ENCODE results near the gene TP53. TPM values are rescaled to one million over a fixed set of nuclear protein-coding genes. Genes with fewer than 3 reads are reported as not detected.
A peak's percentile ranks its signal among the peaks of the same experiment; 100 is the strongest.

TP53 gene
- total RNA-seq, 4 donors from 2014 or later, result 27.9 to 49.7 (median 31.7) TPM

DNA sequence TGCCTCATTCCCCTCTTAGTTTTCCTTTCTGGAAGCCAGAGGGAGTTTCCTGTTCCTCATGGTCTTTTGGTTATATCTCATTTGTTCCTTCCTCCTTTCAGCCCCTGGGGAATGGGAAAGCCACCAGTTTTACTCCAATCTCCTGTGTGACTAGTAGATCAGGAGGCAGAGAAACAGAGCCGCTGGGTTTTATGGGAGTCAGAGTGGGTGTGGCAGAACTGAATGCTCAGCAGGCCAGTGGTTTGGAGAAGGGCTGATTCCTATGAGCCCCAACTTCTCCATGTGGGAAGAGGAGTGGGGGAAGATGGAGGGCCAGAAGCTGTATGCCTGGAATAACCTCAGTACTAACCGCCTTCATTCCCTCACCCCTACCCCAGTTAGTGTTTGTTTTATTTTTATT is 34.3 kb upstream of the TP53 start:
- in situ Hi-C loops (cut with MboI; ENCODE audit: low pct_ligation_motif_present in 1 of 4, low pct_unique_long_range_greater_than_20kb in 1 of 4, low sequenced_read_pairs in 3 of 4), result no loop called here
- peaks cover 4 to 18% (median 15%) of the 10 kb centered on the region in 4 donors for H3K4me1 ChIP-seq
- intact Hi-C loops (cut with DNase I; ENCODE audit: low total_unique reads), result no loop called here
- no peak overlapping the region for H3K27ac ChIP-seq
- TF ChIP-seq POLR2A (IDR thresholded peaks at IDR 0.05), result no peak
- TF ChIP-seq, protein P1, sequence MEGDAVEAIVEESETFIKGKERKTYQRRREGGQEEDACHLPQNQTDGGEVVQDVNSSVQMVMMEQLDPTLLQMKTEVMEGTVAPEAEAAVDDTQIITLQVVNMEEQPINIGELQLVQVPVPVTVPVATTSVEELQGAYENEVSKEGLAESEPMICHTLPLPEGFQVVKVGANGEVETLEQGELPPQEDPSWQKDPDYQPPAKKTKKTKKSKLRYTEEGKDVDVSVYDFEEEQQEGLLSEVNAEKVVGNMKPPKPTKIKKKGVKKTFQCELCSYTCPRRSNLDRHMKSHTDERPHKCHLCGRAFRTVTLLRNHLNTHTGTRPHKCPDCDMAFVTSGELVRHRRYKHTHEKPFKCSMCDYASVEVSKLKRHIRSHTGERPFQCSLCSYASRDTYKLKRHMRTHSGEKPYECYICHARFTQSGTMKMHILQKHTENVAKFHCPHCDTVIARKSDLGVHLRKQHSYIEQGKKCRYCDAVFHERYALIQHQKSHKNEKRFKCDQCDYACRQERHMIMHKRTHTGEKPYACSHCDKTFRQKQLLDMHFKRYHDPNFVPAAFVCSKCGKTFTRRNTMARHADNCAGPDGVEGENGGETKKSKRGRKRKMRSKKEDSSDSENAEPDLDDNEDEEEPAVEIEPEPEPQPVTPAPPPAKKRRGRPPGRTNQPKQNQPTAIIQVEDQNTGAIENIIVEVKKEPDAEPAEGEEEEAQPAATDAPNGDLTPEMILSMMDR (IDR thresholded peaks at IDR 0.05), result no peak
- TF ChIP-seq EP300 (IDR thresholded peaks at IDR 0.05; ENCODE audit: low read depth), result no peak
- no peak for TF ChIP-seq POLR2AphosphoS5 (IDR thresholded peaks at IDR 0.05)
- no peaks in the 10 kb centered on the region for H3K9me3 ChIP-seq
- 63% methylated on average over 2 of the region's 2 CpGs; no CpG with 5 or more reads in 1 of the 2 donors for WGBS, 2 donors (ENCODE audit: low coverage in 1 of 2)
- no peak overlapping the region for H3K4me3 ChIP-seq
- H3K36me3 ChIP-seq, result no peaks in the 10 kb centered on the region
- H3K27me3 ChIP-seq, result peaks cover 37% of the 10 kb centered on the region
- no peak for DNase-seq

DNA sequence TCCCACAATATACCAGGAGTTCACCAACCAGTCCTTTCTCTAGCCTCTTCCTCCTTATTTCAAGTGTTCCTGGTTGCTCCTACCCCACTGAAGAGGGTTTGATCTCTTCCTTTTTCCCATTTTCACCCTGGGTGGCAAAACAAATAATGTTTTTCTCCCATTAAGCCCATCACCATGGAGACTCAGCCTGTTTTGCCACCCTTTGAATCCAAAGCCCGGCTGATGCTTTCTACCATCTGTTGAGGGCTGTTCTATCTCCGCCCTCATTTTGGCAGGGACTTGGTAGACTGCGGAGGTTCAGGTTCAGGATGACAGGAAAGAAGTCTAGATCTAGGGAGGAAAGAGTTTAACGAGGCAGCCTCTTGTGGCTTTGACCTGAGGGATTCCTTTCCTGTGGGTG is 32.8 kb upstream of the TP53 start:
- TF ChIP-seq EP300 (IDR thresholded peaks at IDR 0.05; ENCODE audit: low read depth) (no peak), POLR2A (IDR thresholded peaks at IDR 0.05) (no peak), POLR2AphosphoS5 (IDR thresholded peaks at IDR 0.05) (no peak)
- TF ChIP-seq, protein P1 (IDR thresholded peaks at IDR 0.05), result no peak
- intact Hi-C loops (cut with DNase I; ENCODE audit: low total_unique reads) (no loop called here), in situ Hi-C loops (cut with MboI; ENCODE audit: low pct_ligation_motif_present in 1 of 4, low pct_unique_long_range_greater_than_20kb in 1 of 4, low sequenced_read_pairs in 3 of 4) (no loop called here)
- H3K27me3 ChIP-seq, result peaks cover 51% of the 10 kb centered on the region
- peaks cover 9 to 23% (median 18%) of the 10 kb centered on the region in 4 donors for H3K4me1 ChIP-seq
- WGBS, 2 donors (ENCODE audit: low coverage in 1 of 2), result 48% methylated on average over 4 of the region's 4 CpGs; no CpG with 5 or more reads in 1 of the 2 donors
- H3K36me3 ChIP-seq, result no peaks in the 10 kb centered on the region
- H3K4me3 ChIP-seq, result no peak overlapping the region
- no peaks in the 10 kb centered on the region for H3K9me3 ChIP-seq
- H3K27ac ChIP-seq, result no peak overlapping the region
- no peak for DNase-seq

DNA sequence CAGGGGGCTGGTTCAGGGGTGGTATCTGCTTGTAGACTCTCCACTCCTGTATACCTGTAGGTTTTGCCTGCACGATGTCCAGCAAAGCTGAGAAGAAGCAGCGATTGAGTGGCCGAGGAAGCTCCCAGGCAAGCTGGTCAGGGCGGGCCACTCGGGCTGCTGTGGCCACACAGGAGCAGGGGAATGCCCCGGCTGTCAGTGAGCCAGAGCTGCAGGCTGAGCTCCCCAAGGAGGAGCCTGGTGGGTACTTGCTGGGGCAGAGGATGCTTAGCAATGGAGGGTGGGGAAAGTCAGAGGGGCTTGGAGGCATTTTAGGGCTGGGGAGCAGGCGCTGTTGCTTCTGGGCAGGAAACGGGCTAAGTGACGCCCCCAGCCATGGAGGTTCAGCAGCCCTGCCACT is 32.4 kb upstream of the TP53 start:
- intact Hi-C loops (cut with DNase I; ENCODE audit: low total_unique reads) (no loop called here), in situ Hi-C loops (cut with MboI; ENCODE audit: low pct_ligation_motif_present in 1 of 4, low pct_unique_long_range_greater_than_20kb in 1 of 4, low sequenced_read_pairs in 3 of 4) (no loop called here)
- H3K9me3 ChIP-seq, result no peaks in the 10 kb centered on the region
- peaks cover 51% of the 10 kb centered on the region for H3K27me3 ChIP-seq
- DNase-seq, result no peak
- no peak overlapping the region for H3K27ac ChIP-seq
- 75% methylated on average over 9 of the region's 9 CpGs; no CpG with 5 or more reads in 1 of the 2 donors for WGBS, 2 donors (ENCODE audit: low coverage in 1 of 2)
- peaks cover 9 to 23% (median 18%) of the 10 kb centered on the region in 4 donors for H3K4me1 ChIP-seq
- no peaks in the 10 kb centered on the region for H3K36me3 ChIP-seq
- no peak for TF ChIP-seq POLR2AphosphoS5 (IDR thresholded peaks at IDR 0.05)
- TF ChIP-seq EP300 (IDR thresholded peaks at IDR 0.05; ENCODE audit: low read depth), result no peak
- TF ChIP-seq, protein P1 (IDR thresholded peaks at IDR 0.05), result no peak
- no peak for TF ChIP-seq POLR2A (IDR thresholded peaks at IDR 0.05)
- no peak overlapping the region for H3K4me3 ChIP-seq

DNA sequence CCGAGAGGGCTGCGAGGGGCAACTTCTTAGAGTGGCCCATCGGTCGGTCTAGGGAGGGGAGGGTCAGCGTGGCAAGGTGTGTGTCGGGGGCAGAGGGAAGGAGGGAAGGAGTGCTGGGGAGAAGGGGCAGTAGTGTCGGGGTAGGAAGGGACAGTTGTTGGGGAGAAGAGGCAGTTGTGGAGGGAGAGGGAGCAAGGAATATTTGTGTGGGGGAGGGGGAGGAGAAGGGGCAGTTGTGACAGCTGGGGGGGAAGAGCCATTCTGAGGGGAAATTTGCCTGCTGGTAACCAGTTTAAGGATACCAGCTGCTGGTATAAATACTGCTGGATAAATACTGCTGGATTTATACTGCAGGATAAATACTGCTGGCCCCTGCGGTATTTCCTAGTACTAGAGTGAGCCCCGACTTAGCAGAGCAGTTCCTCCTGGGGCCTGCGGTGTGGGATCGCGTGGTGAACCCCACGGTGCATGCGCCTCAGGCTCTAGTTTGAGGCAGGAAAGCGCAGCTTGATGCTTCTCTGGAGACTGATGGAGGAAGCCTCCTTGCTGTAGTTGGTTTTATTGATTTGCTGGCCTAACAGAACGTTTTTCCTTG is 30.6 kb upstream of the TP53 start:
- Histone ChIP-seq H3K4me3 (peak overlapping the region; percentile 33 to 46 (median 42)), H3K27ac (peak overlapping the region in 3 of 4 donors; percentile 8 to 68 (median 44)), H3K9me3 (no peaks in the 10 kb centered on the region), H3K4me1 (peaks cover 9 to 23% (median 18%) of the 10 kb centered on the region in 4 donors), H3K36me3 (no peaks in the 10 kb centered on the region), H3K27me3 (peaks cover 59% of the 10 kb centered on the region)
- intact Hi-C loops (cut with DNase I; ENCODE audit: low total_unique reads), result no loop called here
- 0 to 4% methylated on average over 1 to 16 of the region's 16 CpGs for WGBS, 2 donors (ENCODE audit: low coverage in 1 of 2)
- TF ChIP-seq, protein P1 (IDR thresholded peaks at IDR 0.05), result no peak
- no peak for TF ChIP-seq POLR2A (IDR thresholded peaks at IDR 0.05)
- no peak for TF ChIP-seq POLR2AphosphoS5 (IDR thresholded peaks at IDR 0.05)
- TF ChIP-seq EP300 (IDR thresholded peaks at IDR 0.05; ENCODE audit: low read depth), result no peak
- no peak for DNase-seq
- in situ Hi-C loops (cut with MboI; ENCODE audit: low pct_ligation_motif_present in 1 of 4, low pct_unique_long_range_greater_than_20kb in 1 of 4, low sequenced_read_pairs in 3 of 4), result no loop called here

Measured in transverse colon (tissue), 4 donors.